Tibial nerve (tissue), 4 donors: Measurements from ENCODE around the gene TOM1L1.

Source experiments
- EP300 ChIP-seq, 2 donors: sonication (generic); formaldehyde crosslinking; IDR thresholded peaks; one replicate each; pipeline ENCODE4 v1.6.1; 2017; ENCODE audit warnings: antibody characterized with exemption in 2 of 2, mild to moderate bottlenecking in 1 of 2
- POLR2A ChIP-seq, 2 donors: fragments of 450-650 bp; IDR thresholded peaks; one replicate each; pipeline ENCODE4 v1.6.1; 2017; ENCODE audit warnings: antibody characterized with exemption in 2 of 2, mild to moderate bottlenecking in 2 of 2, moderate library complexity in 2 of 2
- TF ChIP-seq, protein P1 (sequence below), 5 experiments: fragments of 200-600 bp in 3 of 5; fragments of 450-650 bp in 2 of 5; sonication (generic) in 3 of 5; IDR thresholded peaks; one replicate each; pipeline ENCODE4 v1.5.1; 2016 to 2019; ENCODE audit warnings: antibody characterized with exemption in 5 of 5, mild to moderate bottlenecking in 3 of 5, moderate library complexity in 2 of 5

DNA sequence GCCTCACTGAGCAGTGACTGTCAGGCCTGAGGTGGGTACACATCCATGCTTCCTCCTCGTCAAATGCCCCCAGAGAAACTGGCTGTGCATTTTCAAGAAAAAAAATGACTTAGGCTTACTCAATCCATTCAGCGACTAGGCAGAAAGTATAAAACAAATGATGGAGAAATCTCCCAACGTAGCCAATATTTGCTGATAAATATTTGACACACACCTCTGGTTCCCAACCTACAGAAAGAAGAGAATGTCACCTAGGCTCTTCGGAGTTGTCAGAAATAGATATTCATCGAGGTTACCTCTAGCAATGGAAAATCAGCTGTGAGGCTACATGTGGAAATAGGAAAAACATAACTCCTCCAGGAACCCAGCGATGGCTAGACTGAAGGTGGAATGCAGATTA lies 12.4 kb upstream of the TOM1L1 start:
- TF ChIP-seq POLR2A (IDR thresholded peaks at IDR 0.05) (no peak), EP300 (IDR thresholded peaks at IDR 0.05) (no peak)
- TF ChIP-seq, protein P1, sequence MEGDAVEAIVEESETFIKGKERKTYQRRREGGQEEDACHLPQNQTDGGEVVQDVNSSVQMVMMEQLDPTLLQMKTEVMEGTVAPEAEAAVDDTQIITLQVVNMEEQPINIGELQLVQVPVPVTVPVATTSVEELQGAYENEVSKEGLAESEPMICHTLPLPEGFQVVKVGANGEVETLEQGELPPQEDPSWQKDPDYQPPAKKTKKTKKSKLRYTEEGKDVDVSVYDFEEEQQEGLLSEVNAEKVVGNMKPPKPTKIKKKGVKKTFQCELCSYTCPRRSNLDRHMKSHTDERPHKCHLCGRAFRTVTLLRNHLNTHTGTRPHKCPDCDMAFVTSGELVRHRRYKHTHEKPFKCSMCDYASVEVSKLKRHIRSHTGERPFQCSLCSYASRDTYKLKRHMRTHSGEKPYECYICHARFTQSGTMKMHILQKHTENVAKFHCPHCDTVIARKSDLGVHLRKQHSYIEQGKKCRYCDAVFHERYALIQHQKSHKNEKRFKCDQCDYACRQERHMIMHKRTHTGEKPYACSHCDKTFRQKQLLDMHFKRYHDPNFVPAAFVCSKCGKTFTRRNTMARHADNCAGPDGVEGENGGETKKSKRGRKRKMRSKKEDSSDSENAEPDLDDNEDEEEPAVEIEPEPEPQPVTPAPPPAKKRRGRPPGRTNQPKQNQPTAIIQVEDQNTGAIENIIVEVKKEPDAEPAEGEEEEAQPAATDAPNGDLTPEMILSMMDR (IDR thresholded peaks at IDR 0.05): no peak
